ENCODE results near the gene KNDC1. TPM values are rescaled to one million over a fixed set of nuclear protein-coding genes. Genes with fewer than 3 reads are reported as not detected.

KNDC1 gene
- total and polyA plus RNA-seq, 2 experiments from 2014 or later: 1.8 to 16.0 TPM

DNA sequence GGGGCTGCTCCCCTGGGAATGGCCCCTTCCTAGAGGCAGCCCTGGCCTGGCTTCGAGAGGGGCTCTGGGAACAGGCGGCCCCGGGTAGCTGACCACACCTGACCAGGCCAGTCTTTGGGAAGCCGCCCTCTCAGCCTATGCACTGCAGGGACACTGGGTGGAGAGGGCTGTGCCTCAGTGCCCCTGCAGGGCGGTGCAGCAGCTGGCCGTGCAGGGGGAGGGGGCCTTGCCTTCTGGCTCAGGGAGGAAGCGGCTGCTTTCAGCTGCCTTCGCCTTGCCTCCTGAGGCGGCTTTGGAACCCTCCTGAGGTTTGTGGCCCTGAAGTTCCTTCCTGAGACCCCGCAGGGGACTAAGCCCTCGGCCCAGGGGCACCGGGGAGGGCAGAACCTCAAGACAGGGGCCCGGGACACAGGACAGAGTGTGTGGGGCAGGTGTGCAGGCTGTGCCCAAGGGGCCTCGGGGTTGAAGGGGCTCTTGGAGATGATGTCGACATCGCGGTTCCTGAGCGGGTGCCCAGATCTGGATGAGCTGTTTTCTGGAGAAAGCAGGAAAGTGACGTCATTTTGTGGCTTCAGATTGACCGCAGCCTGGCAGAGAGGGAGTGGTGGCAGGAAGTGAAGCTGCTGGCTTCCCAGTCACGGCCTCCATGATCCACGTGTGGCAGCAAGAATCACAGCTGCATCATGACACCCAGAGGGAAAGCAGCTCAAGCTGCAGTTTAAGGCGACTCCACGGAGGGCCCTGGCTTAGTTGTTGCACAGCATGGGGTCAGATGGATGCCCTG lies 99.0 kb downstream of the KNDC1 start:
- Histone ChIP-seq H3K36me3 (ENCODE audit: insufficient read depth) (no peaks in the 10 kb centered on the region), H4K20me1 (replicated peaks; ENCODE audit: insufficient read depth) (no peaks in the 10 kb centered on the region), H3K27ac (ENCODE audit: low read depth) (no peak overlapping the region), H3K79me2 (replicated peaks; ENCODE audit: insufficient read depth) (no peaks in the 10 kb centered on the region), H3K9me2 (ENCODE audit: insufficient read depth) (no peaks in the 10 kb centered on the region), H3K4me3 (no peak overlapping the region), H3K4me2 (no peak overlapping the region), H2AFZ (no peak overlapping the region), H3F3A (replicated peaks; ENCODE audit: low read depth) (no peaks in the 10 kb centered on the region), H3K4me1 (ENCODE audit: insufficient read depth) (peaks cover 13% of the 10 kb centered on the region), H3K27me3 (ENCODE audit: insufficient read depth) (peaks cover 8% of the 10 kb centered on the region)
- DNase-seq (ENCODE audit: low spot score) (no peak), ATAC-seq (no peak)
- Mint-ChIP-seq H3K27me3 (ENCODE audit: insufficient read depth, low read depth, poor library complexity) (peaks cover 23% of the 10 kb centered on the region), H3K36me3 (ENCODE audit: low read depth) (no peaks in the 10 kb centered on the region; the same call in 2 of the 3 replicates), H3K4me3 (peak overlapping the region; percentile 18; the same call in 1 of the 3 replicates), H3K27ac (no peak overlapping the region), H3K4me1 (peaks cover 12% of the 10 kb centered on the region), H3K9me3 (no peaks in the 10 kb centered on the region; the same call in 1 of the 3 replicates)
- TF ChIP-seq EZH2 (IDR thresholded peaks at IDR 0.05; ENCODE audit: low read depth, unreplicated experiment) (no peak), STAT1 (IDR thresholded peaks at IDR 0.05; ENCODE audit: unreplicated experiment) (no peak), EZH2phosphoT487 (IDR thresholded peaks at IDR 0.05; ENCODE audit: unreplicated experiment) (no peak), CREB1 (CRISPR knock-in tag; IDR thresholded peaks at IDR 0.05; ENCODE audit: low read depth) (no peak), ETS1 (IDR thresholded peaks at IDR 0.05) (no peak), JUNB (IDR thresholded peaks at IDR 0.05; ENCODE audit: unreplicated experiment) (no peak)

DNA sequence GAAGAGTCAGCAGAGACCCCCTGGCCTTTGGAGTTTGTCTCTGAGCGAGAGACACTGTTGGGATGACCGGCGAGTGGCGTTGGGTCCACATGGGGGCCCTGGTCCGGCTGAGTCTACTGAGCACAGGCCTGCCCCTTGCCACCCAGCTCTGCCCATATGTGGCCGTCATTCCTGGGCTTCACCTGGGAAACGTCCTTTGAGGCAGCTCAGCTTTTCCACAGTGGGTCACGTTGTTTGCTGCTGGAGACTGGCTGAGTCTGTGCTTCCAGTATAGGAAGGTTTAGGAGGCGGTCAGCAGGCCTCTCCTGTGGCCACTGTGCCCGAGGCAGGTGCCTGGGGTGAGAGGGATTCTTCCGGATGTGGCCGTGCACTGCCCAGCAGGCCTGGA lies 99.6 kb downstream of the KNDC1 start:
- no peaks in the 10 kb centered on the region for H4K20me1 ChIP-seq (replicated peaks; ENCODE audit: insufficient read depth)
- H3K9me2 ChIP-seq (ENCODE audit: insufficient read depth): no peaks in the 10 kb centered on the region
- DNase-seq (ENCODE audit: low spot score) (no peak), ATAC-seq (no peak)
- H3K79me2 ChIP-seq (replicated peaks; ENCODE audit: insufficient read depth): no peaks in the 10 kb centered on the region
- no peaks in the 10 kb centered on the region for H3K36me3 ChIP-seq (ENCODE audit: insufficient read depth)
- peaks cover 8% of the 10 kb centered on the region for H3K27me3 ChIP-seq (ENCODE audit: insufficient read depth)
- peaks cover 22% of the 10 kb centered on the region for H3K27me3 Mint-ChIP-seq (ENCODE audit: insufficient read depth, low read depth, poor library complexity)
- H3K9me3 Mint-ChIP-seq: no peaks in the 10 kb centered on the region; the same call in 1 of the 3 replicates
- no peak for TF ChIP-seq REST (IDR thresholded peaks at IDR 0.05; ENCODE audit: unreplicated experiment)
- H3K36me3 Mint-ChIP-seq (ENCODE audit: low read depth): no peaks in the 10 kb centered on the region; the same call in 2 of the 3 replicates
- H3K27ac Mint-ChIP-seq: no peak overlapping the region
- peaks cover 12% of the 10 kb centered on the region for H3K4me1 Mint-ChIP-seq
- H3K27ac ChIP-seq (ENCODE audit: low read depth): no peak overlapping the region
- H3K4me2 ChIP-seq: no peak overlapping the region
- no peak overlapping the region for H2AFZ ChIP-seq
- peaks cover 13% of the 10 kb centered on the region for H3K4me1 ChIP-seq (ENCODE audit: insufficient read depth)
- no peak overlapping the region for H3K4me3 ChIP-seq
- H3F3A ChIP-seq (replicated peaks; ENCODE audit: low read depth): no peaks in the 10 kb centered on the region
- H3K4me3 Mint-ChIP-seq: 0 out of 3 replicates have a peak overlapping the region, but pooled peaks have one; percentile 63

All from GM23338 (cell line).